Effector memory CD4-positive, alpha-beta T cell (primary cell): ENCODE results near the gene RGL1.

Source experiments
- DNase-seq, 3 donors: peaks; one replicate each; pipeline ENCODE4 v3.0.0-alpha.2; 2020
- H3K27ac ChIP-seq: 2 replicates; pipeline ENCODE4 v1.7.0; 2013; ENCODE audit warnings: mild to moderate bottlenecking, low read length, moderate library complexity; ENCODE audit not compliant: insufficient read depth, poor library complexity, severe bottlenecking
- H3K27me3 ChIP-seq: replicated peaks from 2 replicates; pipeline ENCODE4 v1.7.0; 2013; ENCODE audit warnings: mild to moderate bottlenecking, low read length; ENCODE audit not compliant: insufficient read depth, control insufficient read depth, poor library complexity, severe bottlenecking
- H3K36me3 ChIP-seq: 2 replicates; pipeline ENCODE4 v1.7.0; 2013; ENCODE audit warnings: mild to moderate bottlenecking, low read length, moderate library complexity; ENCODE audit not compliant: control insufficient read depth, insufficient read depth
- H3K4me1 ChIP-seq: 2 replicates; pipeline ENCODE4 v1.7.0; 2013; ENCODE audit warnings: low read length, mild to moderate bottlenecking; ENCODE audit not compliant: control insufficient read depth, insufficient read depth, poor library complexity, severe bottlenecking
- H3K4me3 ChIP-seq: 2 replicates; pipeline ENCODE4 v1.7.0; 2013; ENCODE audit warnings: low read length, low read depth, mild to moderate bottlenecking; ENCODE audit not compliant: insufficient read depth, poor library complexity, severe bottlenecking
- H3K9me3 ChIP-seq: 2 replicates; pipeline ENCODE4 v1.7.0; 2013; ENCODE audit warnings: mild to moderate bottlenecking, low read length, moderate library complexity; ENCODE audit not compliant: control insufficient read depth

Gene RGL1

DNA sequence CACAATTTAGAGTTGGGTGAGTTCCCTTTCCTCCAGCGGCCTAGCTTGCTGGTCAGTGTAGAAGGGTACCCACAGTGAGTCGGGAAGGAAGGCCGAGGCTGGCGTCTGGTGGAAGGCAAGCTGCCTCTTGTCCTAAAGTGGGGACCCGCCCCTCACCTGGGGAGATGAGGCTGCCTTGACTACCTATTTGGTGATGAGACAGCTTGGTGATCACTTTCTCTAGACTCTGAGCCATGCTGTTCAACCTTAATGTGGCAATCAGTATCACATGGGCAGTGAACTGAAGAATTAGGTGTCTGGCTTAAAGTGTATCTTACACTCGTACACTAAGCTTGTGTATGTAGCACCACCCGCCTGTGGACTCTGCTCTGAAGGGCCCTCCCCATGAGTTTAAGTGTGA is 131.9 kb downstream of the RGL1 start:
- no peak for DNase-seq
- Histone ChIP-seq H3K27ac (no peak overlapping the region), H3K4me3 (no peak overlapping the region), H3K4me1 (no peaks in the 10 kb centered on the region), H3K9me3 (no peaks in the 10 kb centered on the region), H3K36me3 (no peaks in the 10 kb centered on the region), H3K27me3 (no peaks in the 10 kb centered on the region)

GRCh38 chr1:183937611-183938010 is 132.7 kb downstream of the RGL1 start:
- H3K27ac ChIP-seq: no peak overlapping the region
- H3K36me3 ChIP-seq: no peaks in the 10 kb centered on the region
- DNase-seq: no peak
- H3K4me3 ChIP-seq: no peak overlapping the region
- no peaks in the 10 kb centered on the region for H3K9me3 ChIP-seq
- H3K4me1 ChIP-seq: no peaks in the 10 kb centered on the region
- H3K27me3 ChIP-seq: no peaks in the 10 kb centered on the region

DNA sequence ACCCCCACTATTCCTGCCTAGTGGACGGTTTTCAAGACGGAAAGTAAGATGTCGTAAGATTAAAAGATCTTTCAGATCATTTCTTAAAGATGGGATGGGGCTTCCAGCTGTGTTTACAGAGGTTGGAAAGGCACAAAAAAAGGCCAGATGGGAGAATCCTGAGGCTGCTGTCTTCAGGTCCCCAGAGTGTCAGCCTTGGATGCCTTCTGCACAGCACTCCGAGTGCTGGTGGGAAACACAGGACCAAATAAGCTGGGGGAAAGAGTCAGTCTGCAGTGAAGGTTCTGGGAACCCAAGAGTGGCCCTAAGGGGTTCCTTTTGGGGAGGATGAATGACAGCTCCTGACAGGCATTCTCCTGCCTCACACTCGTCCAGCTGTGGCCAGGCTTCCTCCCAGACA is 136.1 kb downstream of the RGL1 start:
- no peak overlapping the region for H3K4me3 ChIP-seq
- H3K9me3 ChIP-seq: no peaks in the 10 kb centered on the region
- H3K27me3 ChIP-seq: no peaks in the 10 kb centered on the region
- no peak for DNase-seq
- H3K4me1 ChIP-seq: no peaks in the 10 kb centered on the region
- no peaks in the 10 kb centered on the region for H3K36me3 ChIP-seq
- H3K27ac ChIP-seq: no peak overlapping the region

GRCh38 chr1:183942933-183943693 is 138.2 kb downstream of the RGL1 start:
- H3K9me3 ChIP-seq: no peaks in the 10 kb centered on the region
- H3K27ac ChIP-seq: no peak overlapping the region
- no peaks in the 10 kb centered on the region for H3K4me1 ChIP-seq
- H3K4me3 ChIP-seq: no peak overlapping the region
- H3K36me3 ChIP-seq: no peaks in the 10 kb centered on the region
- no peak for DNase-seq
- no peaks in the 10 kb centered on the region for H3K27me3 ChIP-seq

DNA sequence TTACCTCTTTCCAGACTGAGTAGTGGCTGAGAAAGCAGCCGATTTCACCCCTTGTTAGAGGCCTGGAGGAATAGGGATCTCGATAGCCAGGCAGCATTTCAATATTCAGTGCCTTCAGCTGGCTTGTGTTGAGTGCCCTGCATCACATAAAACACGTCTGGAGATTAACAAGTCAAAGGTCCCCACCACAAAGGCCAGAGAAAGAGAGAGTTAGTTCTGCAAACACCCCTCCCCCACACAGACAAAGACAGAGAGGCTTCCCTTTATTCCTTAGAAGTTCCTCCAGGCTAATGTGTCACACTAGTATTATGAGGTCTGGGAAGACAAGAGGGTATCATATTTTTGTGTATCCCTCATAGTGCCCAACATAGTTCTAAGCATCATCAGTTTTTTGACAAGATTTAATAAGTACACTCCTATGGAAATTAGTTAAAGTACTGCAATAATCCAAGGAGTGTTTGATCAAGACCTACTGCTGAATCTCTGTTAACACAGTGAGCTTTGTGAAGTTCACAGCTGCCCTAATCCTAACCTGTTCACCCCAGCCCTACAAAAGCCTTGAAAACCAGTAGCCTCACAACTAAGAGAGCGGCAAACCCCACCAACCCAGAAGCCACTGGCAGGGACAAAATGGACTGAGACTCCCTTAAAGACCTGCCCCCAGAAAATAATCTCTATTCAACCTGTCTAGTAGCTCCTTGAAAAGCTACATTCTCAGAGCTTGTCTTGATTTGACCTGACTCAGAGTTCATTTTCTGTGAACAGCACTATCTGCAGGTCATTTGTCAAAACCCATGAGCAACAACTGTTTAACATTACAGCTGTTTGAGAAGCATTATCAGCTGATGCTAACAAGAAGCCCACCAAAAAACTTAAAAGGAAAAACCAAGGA is 140.8 kb downstream of the RGL1 start:
- H3K9me3 ChIP-seq: no peaks in the 10 kb centered on the region
- no peak overlapping the region for H3K4me3 ChIP-seq
- DNase-seq: no peak
- no peaks in the 10 kb centered on the region for H3K27me3 ChIP-seq
- no peaks in the 10 kb centered on the region for H3K4me1 ChIP-seq
- no peaks in the 10 kb centered on the region for H3K36me3 ChIP-seq
- no peak overlapping the region for H3K27ac ChIP-seq

DNA sequence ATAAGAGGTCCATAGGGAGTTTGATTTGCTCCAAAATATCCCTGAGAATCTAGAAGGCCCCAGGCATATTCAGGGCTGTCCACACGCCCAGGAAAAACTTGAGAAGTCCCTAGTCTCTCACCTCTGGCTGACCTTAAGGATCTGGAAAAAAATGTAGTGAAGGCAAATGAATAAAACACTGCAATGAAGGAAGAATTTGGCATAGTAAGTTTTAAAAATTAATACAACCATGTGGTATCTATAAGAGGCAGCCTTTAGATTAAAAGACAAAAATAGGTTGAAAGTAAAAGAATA is 141.3 kb downstream of the RGL1 start:
- Histone ChIP-seq H3K27me3 (no peaks in the 10 kb centered on the region), H3K36me3 (no peaks in the 10 kb centered on the region), H3K27ac (no peak overlapping the region)

GRCh38 chr1:183947988-183948387 is 143.1 kb downstream of the RGL1 start:
- H3K4me1 ChIP-seq: no peaks in the 10 kb centered on the region
- DNase-seq: no peak
- H3K27ac ChIP-seq: no peak overlapping the region
- H3K9me3 ChIP-seq: no peaks in the 10 kb centered on the region
- no peaks in the 10 kb centered on the region for H3K36me3 ChIP-seq
- no peak overlapping the region for H3K4me3 ChIP-seq
- H3K27me3 ChIP-seq: no peaks in the 10 kb centered on the region

More for the DNA sequence above, 141.3 kb downstream of the RGL1 start:
- H3K4me3 ChIP-seq: no peak overlapping the region
- H3K4me1 ChIP-seq: no peaks in the 10 kb centered on the region
- no peaks in the 10 kb centered on the region for H3K9me3 ChIP-seq
- no peak for DNase-seq

DNA sequence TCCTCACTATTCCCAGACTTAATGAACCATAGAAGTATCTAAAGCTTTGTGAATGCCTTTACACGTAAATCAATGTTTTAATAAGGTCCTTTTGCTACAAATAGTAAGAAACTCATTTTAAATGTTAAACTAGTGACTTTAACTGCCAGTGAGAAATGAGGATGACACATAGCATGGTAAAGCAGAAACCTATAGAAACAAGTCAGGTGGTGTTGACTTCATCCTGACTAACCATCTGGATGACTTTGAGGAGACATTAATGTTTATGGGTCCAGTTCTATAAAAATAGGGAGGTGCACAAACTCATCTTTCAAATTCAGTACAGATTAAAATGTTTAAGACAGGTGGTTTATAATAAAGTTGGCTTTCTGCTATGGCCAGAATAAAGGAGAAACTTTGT is 147.2 kb downstream of the RGL1 start:
- no peak for DNase-seq
- H3K36me3 ChIP-seq: no peaks in the 10 kb centered on the region
- no peaks in the 10 kb centered on the region for H3K9me3 ChIP-seq
- peaks cover 14% of the 10 kb centered on the region for H3K4me1 ChIP-seq
- no peaks in the 10 kb centered on the region for H3K27me3 ChIP-seq
- no peak overlapping the region for H3K27ac ChIP-seq
- no peak overlapping the region for H3K4me3 ChIP-seq

DNA sequence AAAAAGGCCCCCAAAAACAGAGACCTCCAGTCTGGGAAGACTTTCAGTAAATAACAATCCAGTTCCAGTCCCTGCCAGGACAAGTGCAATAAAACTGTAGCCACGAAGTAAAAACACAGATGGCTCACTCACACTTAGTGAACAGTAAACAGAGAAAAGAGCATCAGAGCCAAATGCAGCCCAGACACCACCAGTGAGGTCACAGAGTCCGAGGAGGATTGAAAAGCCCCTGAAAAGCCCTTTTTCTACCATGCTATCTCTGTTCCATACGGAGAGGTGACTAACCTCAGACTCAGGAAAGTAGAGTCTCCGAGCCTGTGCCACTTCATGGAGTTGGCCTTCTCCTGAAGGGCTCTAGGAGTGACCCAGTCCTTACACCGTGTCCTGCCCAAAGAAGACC is 148.1 kb downstream of the RGL1 start:
- no peaks in the 10 kb centered on the region for H3K36me3 ChIP-seq
- no peaks in the 10 kb centered on the region for H3K9me3 ChIP-seq
- H3K27ac ChIP-seq: no peak overlapping the region
- H3K4me3 ChIP-seq: no peak overlapping the region
- peaks cover 14% of the 10 kb centered on the region for H3K4me1 ChIP-seq
- no peaks in the 10 kb centered on the region for H3K27me3 ChIP-seq
- DNase-seq: no peak

- H3K4me1 ChIP-seq: peaks cover 14% of the 10 kb centered on the region
- no peak overlapping the region for H3K27ac ChIP-seq
- H3K27me3 ChIP-seq: no peaks in the 10 kb centered on the region
- no peaks in the 10 kb centered on the region for H3K9me3 ChIP-seq
- no peak overlapping the region for H3K4me3 ChIP-seq
- DNase-seq: no peak
- no peaks in the 10 kb centered on the region for H3K36me3 ChIP-seq
These were observed 149.6 kb downstream of the RGL1 start for GRCh38 chr1:183954496-183954895.
